LHCN-M2 (cell line): ENCODE results near the gene AK9. TPM values are rescaled to one million over a fixed set of nuclear protein-coding genes. Genes with fewer than 3 reads are reported as not detected.
"Not testable (repeated sequence)": the region's sequence is repeated elsewhere in the genome, so short reads cannot be mapped to it uniquely, and the experiment has no call there.

ENCODE experiments used
- DNase-seq: peaks from one replicate; pipeline ENCODE4 v3.0.0-alpha.2; 2012; ENCODE audit warnings: low read depth
- total RNA-seq: library from RNA; depleted of rRNA; stranded (reverse); fragments of >200 nt; gene quantifications from 2 replicates; pipeline ENCODE4 v1.2.3, GENCODE V29; 2014

The AK9 gene
- total RNA-seq, 1 experiment from 2014 or later: 1.2 TPM

- peak; percentile 86 for DNase-seq
These were observed 207.9 kb downstream of the AK9 start, which contains the start of gene ZBTB24 for GRCh38 chr6:109482905-109483734. ZBTB24 (minus strand) TSS chr6:109483219; CDS start chr6:109482026, 1,193 bp downstream.

- DNase-seq: no peak
These were observed 210.0 kb downstream of the AK9 start for GRCh38 chr6:109480993-109481480.

GRCh38 chr6:109478841-109479624, 212.0 kb downstream of the AK9 start:
- no peak for DNase-seq

GRCh38 chr6:109478222-109478805, 212.7 kb downstream of the AK9 start:
- DNase-seq: no peak

- DNase-seq: no peak
These were observed 213.3 kb downstream of the AK9 start for GRCh38 chr6:109477725-109478124.

GRCh38 chr6:109477184-109477583, 213.8 kb downstream of the AK9 start:
- DNase-seq: no peak

GRCh38 chr6:109475625-109476024, 215.4 kb downstream of the AK9 start:
- DNase-seq: no peak

GRCh38 chr6:109474995-109475394, 216.0 kb downstream of the AK9 start:
- no peak for DNase-seq

GRCh38 chr6:109473120-109473519, 217.9 kb downstream of the AK9 start:
- no peak for DNase-seq

- no peak for DNase-seq
These were observed 218.6 kb downstream of the AK9 start for GRCh38 chr6:109472132-109472995.

- DNase-seq: no peak
These were observed 219.7 kb downstream of the AK9 start for GRCh38 chr6:109471105-109471810.

GRCh38 chr6:109469591-109470189, 221.3 kb downstream of the AK9 start:
- no peak for DNase-seq

- DNase-seq: no peak
These were observed 223.3 kb downstream of the AK9 start for GRCh38 chr6:109467696-109468095.

GRCh38 chr6:109466212-109466923, 224.6 kb downstream of the AK9 start:
- DNase-seq: no peak

GRCh38 chr6:109465772-109466171, 225.2 kb downstream of the AK9 start:
- no peak for DNase-seq

GRCh38 chr6:109461733-109462526, 229.1 kb downstream of the AK9 start:
- no peak for DNase-seq

GRCh38 chr6:109461205-109461604, 229.8 kb downstream of the AK9 start:
- DNase-seq: not testable (repeated sequence)

GRCh38 chr6:109460161-109460829, 230.7 kb downstream of the AK9 start:
- no peak for DNase-seq
